Glutamatergic neuron (in vitro differentiated cells): Measurements from ENCODE around the gene SPAG9. TPM values are rescaled to one million over a fixed set of nuclear protein-coding genes. Genes with fewer than 3 reads are reported as not detected.
A peak's percentile ranks its signal among the peaks of the same experiment; 100 is the strongest.

Source experiments
- DNase-seq: peaks from one replicate; pipeline ENCODE4 v3.0.0; 2022
- H3K27ac Mint-ChIP-seq: one replicate; pipeline ENCODE4 v1.8.0; 2020; ENCODE audit warnings: mild to moderate bottlenecking, mixed read lengths, inconsistent platforms; ENCODE audit not compliant: unreplicated experiment
- H3K27me3 Mint-ChIP-seq: one replicate; pipeline ENCODE4 v1.8.0; 2020; ENCODE audit warnings: mild to moderate bottlenecking, moderate library complexity, mixed read lengths, inconsistent platforms; ENCODE audit not compliant: unreplicated experiment
- H3K36me3 Mint-ChIP-seq: one replicate; pipeline ENCODE4 v1.8.0; 2020; ENCODE audit warnings: mild to moderate bottlenecking, mixed read lengths, inconsistent platforms; ENCODE audit not compliant: unreplicated experiment
- H3K4me1 Mint-ChIP-seq: one replicate; pipeline ENCODE4 v1.8.0; 2020; ENCODE audit warnings: mild to moderate bottlenecking, low read depth, mixed read lengths, inconsistent platforms; ENCODE audit not compliant: unreplicated experiment
- H3K4me3 Mint-ChIP-seq: one replicate; pipeline ENCODE4 v1.8.0; 2020; ENCODE audit warnings: mild to moderate bottlenecking, mixed read lengths, inconsistent platforms; ENCODE audit not compliant: unreplicated experiment
- H3K9me3 Mint-ChIP-seq: one replicate; pipeline ENCODE4 v1.8.0; 2020; ENCODE audit warnings: mild to moderate bottlenecking, moderate library complexity, mixed read lengths, inconsistent platforms; ENCODE audit not compliant: unreplicated experiment
- total RNA-seq: library from RNA; stranded (reverse); fragmentation: NEBNext Ultra II Directional; extraction: Animal tissue kit (Norgen Biotek cat#: 25700); gene quantifications from one replicate; pipeline ENCODE4 v1.2.1, GENCODE V29; 2021; ENCODE audit not compliant: unreplicated experiment
- TF ChIP-seq, protein P1 (sequence below): fragments of 200-600 bp; sonication (generic); IDR thresholded peaks from one replicate; pipeline ENCODE4 v1.5.0; 2021; ENCODE audit not compliant: partially characterized antibody, unreplicated experiment

Gene SPAG9
- total RNA-seq, 1 donor from 2014 or later = 327 TPM

GRCh38 chr17:50946223-50946890, 174.3 kb downstream of the SPAG9 start:
- TF ChIP-seq, protein P1, sequence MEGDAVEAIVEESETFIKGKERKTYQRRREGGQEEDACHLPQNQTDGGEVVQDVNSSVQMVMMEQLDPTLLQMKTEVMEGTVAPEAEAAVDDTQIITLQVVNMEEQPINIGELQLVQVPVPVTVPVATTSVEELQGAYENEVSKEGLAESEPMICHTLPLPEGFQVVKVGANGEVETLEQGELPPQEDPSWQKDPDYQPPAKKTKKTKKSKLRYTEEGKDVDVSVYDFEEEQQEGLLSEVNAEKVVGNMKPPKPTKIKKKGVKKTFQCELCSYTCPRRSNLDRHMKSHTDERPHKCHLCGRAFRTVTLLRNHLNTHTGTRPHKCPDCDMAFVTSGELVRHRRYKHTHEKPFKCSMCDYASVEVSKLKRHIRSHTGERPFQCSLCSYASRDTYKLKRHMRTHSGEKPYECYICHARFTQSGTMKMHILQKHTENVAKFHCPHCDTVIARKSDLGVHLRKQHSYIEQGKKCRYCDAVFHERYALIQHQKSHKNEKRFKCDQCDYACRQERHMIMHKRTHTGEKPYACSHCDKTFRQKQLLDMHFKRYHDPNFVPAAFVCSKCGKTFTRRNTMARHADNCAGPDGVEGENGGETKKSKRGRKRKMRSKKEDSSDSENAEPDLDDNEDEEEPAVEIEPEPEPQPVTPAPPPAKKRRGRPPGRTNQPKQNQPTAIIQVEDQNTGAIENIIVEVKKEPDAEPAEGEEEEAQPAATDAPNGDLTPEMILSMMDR = no peak
- Mint-ChIP-seq H3K4me1 (peaks cover 37% of the 10 kb centered on the region), H3K4me3 (no peak overlapping the region), H3K27ac (no peak overlapping the region), H3K9me3 (peaks cover 13% of the 10 kb centered on the region), H3K36me3 (no peaks in the 10 kb centered on the region), H3K27me3 (peaks cover 12% of the 10 kb centered on the region)
- no peak for DNase-seq

GRCh38 chr17:50945779-50946222, 174.9 kb downstream of the SPAG9 start:
- Mint-ChIP-seq H3K9me3 (peaks cover 12% of the 10 kb centered on the region), H3K36me3 (no peaks in the 10 kb centered on the region), H3K27ac (no peak overlapping the region), H3K27me3 (peaks cover 11% of the 10 kb centered on the region), H3K4me3 (no peak overlapping the region), H3K4me1 (peaks cover 35% of the 10 kb centered on the region)
- TF ChIP-seq, protein P1 = no peak
- no peak for DNase-seq

DNA sequence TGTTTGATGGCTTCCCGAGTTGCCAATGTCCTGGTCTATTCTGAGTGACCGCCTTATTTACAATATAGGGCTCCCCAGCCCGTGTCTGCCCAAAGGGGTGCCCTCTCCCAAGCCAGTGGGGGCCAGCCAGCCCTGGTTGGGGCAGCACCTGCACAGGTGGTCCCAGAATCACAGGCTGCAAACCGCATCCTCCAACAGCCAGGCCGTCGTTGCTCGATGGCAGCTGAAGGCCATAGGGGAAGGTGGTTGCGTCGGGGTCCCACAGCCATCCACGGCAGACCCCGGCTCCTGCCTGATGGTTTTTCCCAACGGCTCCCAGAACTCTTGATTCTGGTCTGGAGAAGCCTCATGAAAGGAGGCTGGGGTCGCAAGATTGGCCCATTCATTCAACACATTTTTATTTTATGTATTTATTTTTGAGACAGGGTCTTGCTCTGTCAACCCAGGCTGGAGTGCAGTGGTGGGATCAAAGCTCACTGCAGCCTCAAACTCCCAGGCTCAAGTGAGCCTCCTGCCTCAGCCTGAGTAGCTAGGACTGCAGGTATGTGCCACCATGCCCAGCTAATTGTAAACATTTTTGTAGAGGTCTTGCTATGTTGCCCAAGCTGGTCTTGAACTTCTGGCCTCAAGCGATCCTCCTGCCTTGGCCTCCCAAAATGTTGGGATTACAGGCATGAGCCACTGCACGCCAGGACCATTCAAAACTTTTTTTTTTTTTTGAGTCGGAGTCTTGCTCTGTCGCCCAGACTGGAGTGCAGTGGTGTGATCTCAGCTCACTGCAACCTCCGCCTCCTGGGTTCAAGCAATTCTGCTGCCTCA, 175.6 kb downstream of the SPAG9 start:
- Mint-ChIP-seq H3K27me3 (peaks cover 13% of the 10 kb centered on the region), H3K4me1 (peaks cover 32% of the 10 kb centered on the region), H3K36me3 (no peaks in the 10 kb centered on the region), H3K9me3 (peaks cover 12% of the 10 kb centered on the region), H3K27ac (no peak overlapping the region), H3K4me3 (no peak overlapping the region)
- TF ChIP-seq, protein P1 = no peak
- no peak for DNase-seq

- Mint-ChIP-seq H3K4me3 (peak overlapping the region; percentile 34), H3K27ac (peak overlapping the region; percentile 59), H3K9me3 (peaks cover 7% of the 10 kb centered on the region), H3K4me1 (peaks cover 33% of the 10 kb centered on the region), H3K36me3 (no peaks in the 10 kb centered on the region), H3K27me3 (peaks cover 9% of the 10 kb centered on the region)
- TF ChIP-seq, protein P1 = no peak
- peak; percentile 76 for DNase-seq
These were observed 176.4 kb downstream of the SPAG9 start for GRCh38 chr17:50944054-50944901.
